GM12875 (cell line): ENCODE results near the gene ZAR1L.

ENCODE experiments used
- H3K4me3 ChIP-seq: one replicate; pipeline ENCODE4 v1.5.1; 2011; ENCODE audit warnings: low read depth, low read length, control low read depth
- TF ChIP-seq, protein P1 (sequence below): IDR thresholded peaks from 2 replicates; pipeline ENCODE4 v1.5.1; 2011; ENCODE audit warnings: low read depth, mild to moderate bottlenecking, control low read depth, inconsistent platforms, low read length, moderate library complexity, borderline replicate concordance; ENCODE audit not compliant: insufficient read depth

ZAR1L gene

DNA sequence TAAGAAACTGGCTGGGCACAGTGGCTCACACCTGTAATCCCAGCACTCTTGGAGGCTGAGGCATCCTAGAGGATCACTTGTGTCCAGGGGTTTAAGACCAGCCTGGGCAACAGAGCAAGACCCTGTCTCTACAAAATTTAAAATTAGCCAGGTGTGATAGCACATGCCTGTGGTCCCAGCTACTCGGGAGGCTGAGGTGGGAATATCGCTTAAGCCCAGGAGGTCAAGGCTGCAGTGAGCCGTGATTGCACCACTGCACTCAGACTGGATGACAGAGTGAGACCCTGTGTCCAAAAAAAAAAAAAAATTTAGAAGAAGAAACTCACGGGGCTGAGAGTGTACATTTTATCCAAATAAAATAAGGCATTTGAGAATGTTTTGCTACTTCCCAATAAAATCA lies 58.9 kb downstream of the ZAR1L start:
- H3K4me3 ChIP-seq = no peak overlapping the region
- TF ChIP-seq, protein P1, sequence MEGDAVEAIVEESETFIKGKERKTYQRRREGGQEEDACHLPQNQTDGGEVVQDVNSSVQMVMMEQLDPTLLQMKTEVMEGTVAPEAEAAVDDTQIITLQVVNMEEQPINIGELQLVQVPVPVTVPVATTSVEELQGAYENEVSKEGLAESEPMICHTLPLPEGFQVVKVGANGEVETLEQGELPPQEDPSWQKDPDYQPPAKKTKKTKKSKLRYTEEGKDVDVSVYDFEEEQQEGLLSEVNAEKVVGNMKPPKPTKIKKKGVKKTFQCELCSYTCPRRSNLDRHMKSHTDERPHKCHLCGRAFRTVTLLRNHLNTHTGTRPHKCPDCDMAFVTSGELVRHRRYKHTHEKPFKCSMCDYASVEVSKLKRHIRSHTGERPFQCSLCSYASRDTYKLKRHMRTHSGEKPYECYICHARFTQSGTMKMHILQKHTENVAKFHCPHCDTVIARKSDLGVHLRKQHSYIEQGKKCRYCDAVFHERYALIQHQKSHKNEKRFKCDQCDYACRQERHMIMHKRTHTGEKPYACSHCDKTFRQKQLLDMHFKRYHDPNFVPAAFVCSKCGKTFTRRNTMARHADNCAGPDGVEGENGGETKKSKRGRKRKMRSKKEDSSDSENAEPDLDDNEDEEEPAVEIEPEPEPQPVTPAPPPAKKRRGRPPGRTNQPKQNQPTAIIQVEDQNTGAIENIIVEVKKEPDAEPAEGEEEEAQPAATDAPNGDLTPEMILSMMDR = no peak

DNA sequence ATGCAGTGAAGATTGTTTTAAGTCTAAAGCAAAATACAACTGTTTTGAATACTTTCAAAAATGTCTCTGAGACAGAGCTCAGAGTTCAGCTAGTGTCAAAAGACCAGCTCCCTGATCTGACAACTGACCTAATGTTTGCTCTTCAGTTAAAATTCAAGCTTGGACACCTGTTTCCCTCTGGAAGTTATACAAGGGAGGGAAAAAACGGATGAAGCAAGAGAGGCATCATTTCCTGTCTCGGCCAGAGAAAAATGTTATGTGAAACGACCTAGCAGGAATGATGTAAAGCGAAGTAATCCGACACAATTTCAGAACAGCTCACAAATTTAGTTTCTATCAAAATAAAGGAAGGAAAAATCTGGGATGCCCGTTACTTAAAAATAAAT lies 59.4 kb downstream of the ZAR1L start:
- no peak overlapping the region for H3K4me3 ChIP-seq
- TF ChIP-seq, protein P1 = no peak

DNA sequence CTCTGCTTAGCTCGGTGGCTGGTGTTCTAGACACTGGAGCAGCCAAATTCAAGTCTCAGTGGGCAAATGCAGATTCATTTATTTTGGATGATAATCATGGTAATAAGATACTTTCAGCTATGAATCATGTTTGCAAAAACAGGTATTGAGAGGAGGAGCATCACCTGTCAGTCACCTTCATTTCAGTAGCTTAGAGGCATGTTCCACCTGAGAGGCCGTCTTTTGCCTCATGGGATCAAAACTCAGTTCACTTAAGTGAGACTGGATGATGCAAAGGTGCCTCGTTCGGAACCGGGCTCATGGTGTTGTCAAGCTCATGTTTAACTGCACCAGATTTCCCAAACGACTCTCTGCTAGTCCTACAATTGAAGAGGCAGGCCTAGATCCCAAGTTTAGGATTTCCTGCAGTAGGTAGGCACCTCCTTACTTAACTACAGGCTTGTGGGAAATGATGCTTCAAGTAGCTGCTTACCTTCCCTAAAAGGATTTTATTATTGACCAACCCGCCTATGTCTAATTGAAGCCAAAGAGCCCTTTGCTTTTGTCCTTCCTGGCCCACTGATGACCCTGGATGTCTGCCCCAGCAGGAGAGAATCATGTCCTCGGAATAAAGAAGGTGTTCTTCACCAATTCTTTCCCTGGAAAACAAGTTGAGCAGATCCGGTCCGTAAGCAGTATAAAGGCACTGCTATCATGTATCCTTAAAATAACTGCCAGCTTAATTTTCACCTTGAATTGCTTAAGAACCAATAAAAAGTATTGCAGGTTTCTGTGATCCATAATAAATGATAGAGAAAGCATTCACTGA lies 60.0 kb downstream of the ZAR1L start:
- no peak overlapping the region for H3K4me3 ChIP-seq
- TF ChIP-seq, protein P1 = no peak

DNA sequence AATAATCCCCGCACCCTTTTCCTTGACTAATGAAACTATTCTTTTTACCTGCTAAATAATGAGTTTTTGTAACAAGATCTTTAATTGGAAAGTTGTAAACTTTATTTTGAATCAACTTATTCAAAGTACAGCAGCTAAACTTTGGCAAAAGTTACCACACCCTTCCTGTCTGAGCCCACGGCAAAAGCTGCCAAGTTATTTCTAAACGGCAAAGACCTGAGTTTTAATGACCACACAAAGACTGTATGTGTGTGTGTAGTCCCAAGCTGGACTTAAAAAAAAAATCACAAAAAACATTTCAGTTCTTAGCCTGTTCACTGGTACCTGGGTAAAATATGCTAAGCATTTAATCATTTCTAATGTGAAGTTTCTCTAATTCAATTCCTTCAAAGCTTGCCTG lies 60.7 kb downstream of the ZAR1L start:
- no peak overlapping the region for H3K4me3 ChIP-seq
- TF ChIP-seq, protein P1 = no peak

DNA sequence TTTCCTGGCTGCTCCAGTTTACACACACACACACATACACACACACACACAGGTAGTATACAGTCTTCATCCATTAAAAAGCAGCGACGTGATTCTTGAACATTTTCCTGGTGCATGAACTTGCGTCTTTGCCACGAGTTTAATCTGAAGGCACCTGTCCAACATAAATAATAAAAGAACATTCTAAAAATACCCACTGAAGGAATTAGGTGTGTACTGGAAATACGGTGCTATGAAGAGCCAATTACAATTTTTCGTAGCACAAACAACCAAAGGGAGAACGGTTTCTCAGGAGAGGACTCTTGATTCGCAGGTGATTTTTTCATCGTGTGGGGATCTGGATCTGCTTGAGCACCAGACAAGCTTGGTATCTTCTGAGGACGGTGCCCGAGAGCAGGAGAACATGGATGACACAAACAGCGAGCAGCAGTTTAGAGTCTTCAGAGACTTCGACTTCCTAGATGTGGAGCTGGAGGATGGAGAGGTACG lies 61.2 kb downstream of the ZAR1L start:
- TF ChIP-seq, protein P1 = no peak
- H3K4me3 ChIP-seq = no peak overlapping the region
